ENCODE data around the gene OTOP2. TPM values are rescaled to one million over a fixed set of nuclear protein-coding genes. Genes with fewer than 3 reads are reported as not detected.

The OTOP2 gene
- total and polyA plus RNA-seq, 2 donors from 2014 or later = not detected

DNA sequence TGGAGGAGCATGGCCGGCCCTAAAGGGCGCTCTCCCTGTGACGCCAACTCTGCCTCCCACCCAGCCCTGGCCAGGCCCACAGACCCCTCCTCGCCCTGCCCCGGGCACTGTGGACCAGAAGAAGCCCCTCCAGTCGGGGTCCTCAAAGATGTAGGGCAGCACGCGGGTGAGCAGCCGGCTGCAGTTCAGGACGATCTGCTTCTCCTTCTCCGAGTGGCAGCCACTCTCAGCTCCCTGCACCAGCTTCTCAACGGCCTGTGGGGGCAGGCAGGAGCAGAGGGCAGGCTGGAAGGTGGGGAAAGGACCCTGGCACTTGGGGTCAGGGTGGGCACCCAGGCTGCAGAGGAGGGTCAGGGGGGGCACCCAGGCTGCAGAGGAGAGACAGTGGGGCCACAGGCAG is 39.6 kb downstream of the OTOP2 start:
- Histone ChIP-seq H3K36me3 (ENCODE audit: control insufficient read depth in 2 of 3, insufficient read depth in 3 of 3, low read length in 3 of 3) (no peaks in the 10 kb centered on the region), H3K27ac (ENCODE audit: low read depth in 2 of 2, low read length in 2 of 2) (no peak overlapping the region), H3K4me3 (ENCODE audit: low read length in 3 of 3) (no peak overlapping the region), H3K27me3 (ENCODE audit: control insufficient read depth, insufficient read depth, low read length) (no peaks in the 10 kb centered on the region), H3K9ac (ENCODE audit: low read length in 3 of 3) (no peak overlapping the region), H3K9me3 (ENCODE audit: control insufficient read depth in 2 of 3, insufficient read depth in 1 of 3, low read length in 3 of 3) (no peaks in the 10 kb centered on the region), H3K4me1 (ENCODE audit: control insufficient read depth in 2 of 3, insufficient read depth in 2 of 3, low read depth in 1 of 3, low read length in 3 of 3) (peaks cover 0 to 2% (median 0%) of the 10 kb centered on the region in 3 donors)
- DNase-seq = peak in 1 of 5 donors; percentile 40
- TF ChIP-seq, protein P1, sequence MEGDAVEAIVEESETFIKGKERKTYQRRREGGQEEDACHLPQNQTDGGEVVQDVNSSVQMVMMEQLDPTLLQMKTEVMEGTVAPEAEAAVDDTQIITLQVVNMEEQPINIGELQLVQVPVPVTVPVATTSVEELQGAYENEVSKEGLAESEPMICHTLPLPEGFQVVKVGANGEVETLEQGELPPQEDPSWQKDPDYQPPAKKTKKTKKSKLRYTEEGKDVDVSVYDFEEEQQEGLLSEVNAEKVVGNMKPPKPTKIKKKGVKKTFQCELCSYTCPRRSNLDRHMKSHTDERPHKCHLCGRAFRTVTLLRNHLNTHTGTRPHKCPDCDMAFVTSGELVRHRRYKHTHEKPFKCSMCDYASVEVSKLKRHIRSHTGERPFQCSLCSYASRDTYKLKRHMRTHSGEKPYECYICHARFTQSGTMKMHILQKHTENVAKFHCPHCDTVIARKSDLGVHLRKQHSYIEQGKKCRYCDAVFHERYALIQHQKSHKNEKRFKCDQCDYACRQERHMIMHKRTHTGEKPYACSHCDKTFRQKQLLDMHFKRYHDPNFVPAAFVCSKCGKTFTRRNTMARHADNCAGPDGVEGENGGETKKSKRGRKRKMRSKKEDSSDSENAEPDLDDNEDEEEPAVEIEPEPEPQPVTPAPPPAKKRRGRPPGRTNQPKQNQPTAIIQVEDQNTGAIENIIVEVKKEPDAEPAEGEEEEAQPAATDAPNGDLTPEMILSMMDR (IDR thresholded peaks at IDR 0.05; ENCODE audit: borderline replicate concordance, extremely low read depth, insufficient read depth) = no peak
- intact Hi-C loops (cut with DNase I) = no loop called here
- no peak for FAIRE-seq

DNA sequence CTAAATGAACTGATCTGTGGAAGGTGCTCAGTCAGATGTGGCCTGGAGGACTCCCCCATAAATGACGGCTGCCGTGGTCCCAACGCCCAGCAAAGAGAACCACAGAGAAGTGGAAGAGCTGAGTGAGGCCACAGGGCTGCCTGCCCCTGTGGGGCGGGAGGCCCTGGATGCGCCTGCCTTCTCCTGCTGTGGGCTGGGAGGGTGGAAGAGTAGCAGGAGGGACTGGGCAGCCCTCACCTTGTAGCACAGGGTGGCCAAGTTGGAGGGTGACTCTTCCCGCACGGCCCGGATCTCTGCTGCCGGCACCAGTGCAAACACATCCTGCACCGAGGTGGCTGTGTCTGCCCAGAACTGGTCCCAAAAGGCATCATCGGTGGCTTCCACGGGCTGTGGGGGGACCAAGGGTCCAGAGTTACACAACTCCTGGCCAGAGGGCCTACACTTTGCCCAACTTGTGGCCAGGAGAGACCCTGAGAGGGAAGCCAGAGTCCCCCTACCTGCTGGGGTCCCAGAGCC is 40.2 kb downstream of the OTOP2 start:
- intact Hi-C loops (cut with DNase I) = no loop called here
- no peaks in the 10 kb centered on the region for H3K36me3 ChIP-seq (ENCODE audit: control insufficient read depth in 2 of 3, insufficient read depth in 3 of 3, low read length in 3 of 3)
- no peaks in the 10 kb centered on the region for H3K9me3 ChIP-seq (ENCODE audit: control insufficient read depth in 2 of 3, insufficient read depth in 1 of 3, low read length in 3 of 3)
- TF ChIP-seq, protein P1 (IDR thresholded peaks at IDR 0.05; ENCODE audit: borderline replicate concordance, extremely low read depth, insufficient read depth) = no peak
- DNase-seq (no peak), FAIRE-seq (no peak)
- H3K27ac ChIP-seq (ENCODE audit: low read depth in 2 of 2, low read length in 2 of 2) = no peak overlapping the region
- no peak overlapping the region for H3K4me3 ChIP-seq (ENCODE audit: low read length in 3 of 3)
- H3K27me3 ChIP-seq (ENCODE audit: control insufficient read depth, insufficient read depth, low read length) = no peaks in the 10 kb centered on the region
- peaks cover 0 to 2% (median 0%) of the 10 kb centered on the region in 3 donors for H3K4me1 ChIP-seq (ENCODE audit: control insufficient read depth in 2 of 3, insufficient read depth in 2 of 3, low read depth in 1 of 3, low read length in 3 of 3)
- H3K9ac ChIP-seq (ENCODE audit: low read length in 3 of 3) = no peak overlapping the region

DNA sequence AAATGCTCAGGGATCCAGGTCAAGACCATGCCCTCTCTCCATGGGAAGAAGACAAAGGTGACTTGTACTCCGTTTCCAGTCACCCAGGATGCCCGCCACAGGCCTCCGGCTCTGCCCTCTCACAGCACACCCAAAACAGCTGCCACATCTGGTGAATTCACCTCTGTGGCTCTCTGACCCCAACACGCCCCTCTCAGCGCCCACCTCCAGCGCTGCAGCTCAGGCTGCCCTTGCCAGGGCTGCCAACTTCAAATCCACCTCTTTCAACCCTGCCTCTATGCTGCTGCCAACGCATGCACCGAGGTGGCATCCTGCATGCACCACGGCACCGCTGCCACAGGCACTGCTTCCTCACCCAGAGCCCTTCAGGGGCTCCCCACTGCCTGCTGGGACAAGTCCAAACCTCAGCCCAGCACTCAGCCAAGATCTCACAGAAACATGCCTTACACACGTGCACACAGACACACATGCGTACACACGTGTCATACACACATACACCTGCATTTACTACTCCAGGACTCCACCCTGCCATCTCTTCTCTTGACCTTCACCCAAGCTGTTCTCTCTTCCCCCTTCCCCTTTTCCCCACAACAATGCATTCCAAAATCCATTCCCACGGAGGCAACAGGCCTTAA is 41.0 kb downstream of the OTOP2 start:
- Histone ChIP-seq H3K36me3 (ENCODE audit: control insufficient read depth in 2 of 3, insufficient read depth in 3 of 3, low read length in 3 of 3) (no peaks in the 10 kb centered on the region), H3K9ac (ENCODE audit: low read length in 3 of 3) (no peak overlapping the region), H3K4me1 (ENCODE audit: control insufficient read depth in 2 of 3, insufficient read depth in 2 of 3, low read depth in 1 of 3, low read length in 3 of 3) (peaks cover 0 to 2% (median 0%) of the 10 kb centered on the region in 3 donors), H3K27me3 (ENCODE audit: control insufficient read depth, insufficient read depth, low read length) (no peaks in the 10 kb centered on the region), H3K27ac (ENCODE audit: low read depth in 2 of 2, low read length in 2 of 2) (no peak overlapping the region), H3K9me3 (ENCODE audit: control insufficient read depth in 2 of 3, insufficient read depth in 1 of 3, low read length in 3 of 3) (no peaks in the 10 kb centered on the region), H3K4me3 (ENCODE audit: low read length in 3 of 3) (no peak overlapping the region)
- TF ChIP-seq, protein P1 (IDR thresholded peaks at IDR 0.05; ENCODE audit: borderline replicate concordance, extremely low read depth, insufficient read depth) = no peak
- FAIRE-seq = no peak
- DNase-seq = no peak
- intact Hi-C loops (cut with DNase I) = no loop called here

Data from kidney (tissue), 14 donors.